Mesenteric fat pad (tissue), 1 donor: ENCODE data around the gene TPRG1. TPM values are rescaled to one million over a fixed set of nuclear protein-coding genes. Genes with fewer than 3 reads are reported as not detected.
"Not testable (repeated sequence)": the region's sequence is repeated elsewhere in the genome, so short reads cannot be mapped to it uniquely, and the experiment has no call there.

ENCODE experiments used
- DNase-seq: peaks from one replicate; pipeline ENCODE4 v3.0.0-alpha.2; 2020; ENCODE audit warnings: low spot score
- total RNA-seq: library from RNA; stranded (reverse); fragmentation: NEBNext Ultra II Directional; extraction: Animal tissue kit (Norgen Biotek cat#: 25700); gene quantifications from one replicate; pipeline ENCODE4 v1.2.1, GENCODE V29; 2021
- donor health status: DM: yes; HTN: yes; CAD: no.

The TPRG1 gene
- total RNA-seq, 1 donor from 2014 or later: 13.6 TPM

- no peak for DNase-seq
These were observed 136.8 kb downstream of the TPRG1 start for GRCh38 chr3:189308608-189309007.

DNA sequence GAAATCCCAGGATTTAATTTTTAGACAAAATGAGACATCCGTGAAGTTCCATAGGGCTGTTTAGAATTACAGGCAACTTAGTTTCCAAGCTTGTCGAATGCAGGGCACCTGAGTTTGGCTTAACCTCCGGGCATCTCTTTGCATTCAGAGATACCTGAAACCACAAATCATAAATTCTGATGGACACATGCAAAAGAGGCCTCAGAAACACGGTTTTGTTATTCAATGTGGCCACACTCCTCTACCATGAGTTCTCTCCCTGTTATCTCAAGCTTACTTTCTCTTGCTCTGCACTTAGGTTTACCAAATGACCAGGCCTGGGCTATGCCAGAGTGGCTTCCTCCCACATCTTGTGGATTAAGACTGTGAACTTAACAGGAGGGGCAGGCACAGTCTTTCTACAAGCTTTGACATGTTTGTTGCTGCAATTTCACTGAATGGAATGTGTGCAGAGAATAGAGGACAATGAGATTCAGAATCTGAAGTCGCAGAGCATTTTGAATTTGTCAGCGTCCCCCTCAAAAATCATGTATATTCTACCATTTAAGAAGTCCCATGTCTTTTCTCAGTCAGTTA lies 137.7 kb downstream of the TPRG1 start:
- DNase-seq: no peak

DNA sequence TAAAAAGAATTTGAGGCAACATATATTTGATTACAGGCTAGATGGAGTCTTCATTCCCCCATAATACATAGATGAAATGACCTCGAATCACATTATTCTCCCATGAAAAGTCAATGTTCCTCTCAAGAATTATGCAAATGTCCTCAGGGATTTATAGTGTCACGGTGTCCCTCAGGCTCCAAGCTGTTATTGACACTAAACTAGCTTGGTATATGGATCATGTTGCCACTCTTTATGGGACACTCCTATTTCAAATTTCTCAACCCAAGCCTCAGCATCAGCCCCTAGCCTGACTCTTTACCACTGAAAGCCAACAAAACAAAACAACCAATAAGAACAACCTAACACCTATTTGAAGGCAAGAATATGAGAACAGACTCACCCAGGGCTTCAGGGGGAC lies 139.8 kb downstream of the TPRG1 start:
- no peak for DNase-seq

GRCh38 chr3:189312866-189313265 lies 141.1 kb downstream of the TPRG1 start:
- DNase-seq: no peak

DNA sequence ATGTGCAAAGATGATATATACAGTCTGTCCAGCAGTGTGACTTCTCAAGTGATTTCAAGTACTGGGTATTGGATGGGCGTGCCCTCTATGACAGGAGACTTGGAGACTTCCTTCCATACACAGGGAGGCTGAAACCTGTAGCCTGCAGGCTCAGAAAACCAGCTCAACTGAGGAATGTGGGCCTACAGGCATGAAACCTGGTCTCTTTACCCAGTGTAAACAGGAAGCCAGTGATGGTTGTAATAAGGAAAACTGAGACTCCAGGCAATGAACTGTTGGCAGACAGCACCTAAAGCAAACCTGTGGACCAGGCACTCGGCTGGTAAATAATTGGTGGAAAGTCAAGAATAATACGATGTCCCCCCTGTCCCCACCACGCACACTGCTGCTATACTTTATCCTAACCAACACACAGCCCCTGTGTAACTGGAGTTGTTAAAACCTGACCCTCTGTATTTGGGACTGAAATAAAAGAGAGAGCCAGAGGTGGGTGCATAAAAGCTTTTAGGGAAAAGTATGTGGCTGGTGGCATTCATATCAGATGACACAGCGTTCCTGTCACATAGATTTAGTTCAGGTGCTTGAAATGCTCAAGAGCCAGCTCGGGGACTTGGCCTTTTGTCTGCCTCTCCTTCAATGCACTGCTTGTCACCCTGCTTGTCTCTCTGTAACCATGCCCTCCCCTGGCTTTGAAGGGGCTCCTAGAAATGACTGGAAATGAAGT lies 144.7 kb downstream of the TPRG1 start:
- no peak for DNase-seq

DNA sequence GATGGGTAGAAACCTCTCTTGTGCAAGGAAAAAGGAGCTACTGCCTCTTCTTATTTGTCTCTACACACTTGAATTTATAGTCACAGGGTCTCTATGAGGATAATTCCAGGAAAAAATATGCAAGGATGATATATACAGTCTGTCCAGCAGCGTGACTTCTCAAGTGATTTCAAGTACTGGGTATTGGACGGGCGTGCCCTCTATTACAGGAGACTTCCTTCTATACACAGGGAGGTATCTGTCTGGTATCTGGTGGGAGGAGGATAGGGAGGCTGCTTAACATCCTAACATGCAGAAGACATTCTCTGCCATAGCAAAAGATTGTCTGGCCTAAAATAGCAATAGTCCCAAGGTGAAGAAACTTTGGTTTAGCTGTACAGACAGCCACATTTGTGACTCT lies 146.1 kb downstream of the TPRG1 start:
- no peak for DNase-seq

- no peak for DNase-seq
These were observed 148.7 kb downstream of the TPRG1 start for GRCh38 chr3:189320511-189320910.

GRCh38 chr3:189322339-189322738 lies 150.6 kb downstream of the TPRG1 start:
- DNase-seq: no peak

GRCh38 chr3:189324538-189325138 lies 152.9 kb downstream of the TPRG1 start:
- no peak for DNase-seq

- no peak for DNase-seq
These were observed 153.7 kb downstream of the TPRG1 start for GRCh38 chr3:189325454-189325853.

DNA sequence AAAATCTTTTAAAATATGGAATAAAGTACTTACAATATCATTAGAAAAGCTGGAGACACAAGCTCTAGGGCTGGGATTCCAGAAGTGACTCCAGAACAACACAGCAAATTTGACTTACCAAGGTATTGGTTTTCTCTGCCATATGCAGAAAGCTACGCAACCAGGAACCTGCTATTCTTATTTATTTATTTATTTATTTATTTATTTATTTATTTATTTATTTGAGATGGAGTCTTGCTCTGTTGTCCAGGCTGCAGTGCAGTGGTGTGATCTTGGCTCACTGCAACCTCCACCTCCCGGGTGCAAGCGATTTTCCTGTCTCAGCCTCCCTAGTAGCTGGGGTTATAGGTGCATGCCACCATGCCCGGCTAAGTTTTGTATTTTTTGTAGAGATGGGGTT lies 157.9 kb downstream of the TPRG1 start:
- not testable (repeated sequence) for DNase-seq

DNA sequence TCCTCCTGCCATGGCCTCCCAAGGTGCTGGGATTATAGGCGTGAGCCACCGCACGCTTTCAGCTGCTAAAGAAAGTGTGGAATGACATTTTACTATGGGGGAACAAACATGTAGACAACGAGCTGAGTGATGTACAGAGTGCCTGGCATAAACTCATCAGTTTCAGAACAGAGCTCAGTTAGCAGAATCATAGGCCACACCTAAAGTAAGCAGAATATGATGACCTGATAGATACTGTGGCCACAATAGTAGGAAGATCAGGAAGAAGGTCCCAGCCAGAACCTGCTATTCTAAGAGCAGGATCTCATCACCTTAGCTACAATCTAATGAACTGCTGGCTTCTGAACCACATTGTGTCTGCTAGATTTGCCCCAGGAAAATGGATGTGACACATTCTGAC lies 158.3 kb downstream of the TPRG1 start:
- no peak for DNase-seq

GRCh38 chr3:189331002-189331418 lies 159.2 kb downstream of the TPRG1 start:
- DNase-seq: no peak

GRCh38 chr3:189334064-189334920 lies 162.5 kb downstream of the TPRG1 start:
- no peak for DNase-seq

DNA sequence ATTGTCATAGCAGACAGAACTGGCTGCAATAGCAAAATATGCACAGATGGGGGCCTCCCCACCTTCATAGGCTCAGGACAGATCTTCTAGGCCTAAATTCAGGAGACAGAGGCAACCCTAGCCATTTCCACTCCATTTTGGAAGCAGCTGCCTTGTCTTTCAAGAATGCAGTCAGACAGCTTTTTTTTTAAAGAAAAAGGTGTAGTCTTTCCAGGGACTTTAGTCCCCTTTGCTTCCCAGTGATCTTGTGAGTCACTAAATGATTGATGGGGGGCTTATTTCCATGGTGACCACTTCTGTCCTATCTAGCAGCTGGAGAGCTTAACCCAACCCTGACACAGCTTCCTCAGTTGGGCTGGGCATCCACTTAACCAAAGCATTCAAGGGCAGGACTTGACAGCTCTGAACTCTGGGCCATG lies 165.9 kb downstream of the TPRG1 start:
- DNase-seq: no peak

DNA sequence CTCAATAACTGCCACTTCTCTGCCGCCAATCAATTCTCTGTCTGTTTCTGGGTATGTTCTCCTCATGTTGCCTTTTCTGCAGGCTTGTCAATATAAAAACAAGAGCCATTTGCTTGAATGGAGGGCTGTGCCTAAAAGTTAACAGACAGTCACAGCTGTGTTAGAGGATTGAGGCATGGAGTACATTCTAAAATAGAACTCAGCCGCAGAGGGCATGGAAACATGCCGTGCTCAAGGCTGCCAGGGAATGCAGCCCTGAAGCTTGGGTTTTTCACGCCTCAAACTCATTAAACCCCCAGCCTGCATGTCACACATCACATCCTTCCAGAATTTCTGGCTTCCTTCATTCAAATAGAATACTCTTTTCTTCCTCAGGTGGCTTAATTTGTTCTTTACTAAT lies 166.6 kb downstream of the TPRG1 start:
- DNase-seq: no peak

GRCh38 chr3:189339996-189340395 lies 168.2 kb downstream of the TPRG1 start:
- DNase-seq: no peak

DNA sequence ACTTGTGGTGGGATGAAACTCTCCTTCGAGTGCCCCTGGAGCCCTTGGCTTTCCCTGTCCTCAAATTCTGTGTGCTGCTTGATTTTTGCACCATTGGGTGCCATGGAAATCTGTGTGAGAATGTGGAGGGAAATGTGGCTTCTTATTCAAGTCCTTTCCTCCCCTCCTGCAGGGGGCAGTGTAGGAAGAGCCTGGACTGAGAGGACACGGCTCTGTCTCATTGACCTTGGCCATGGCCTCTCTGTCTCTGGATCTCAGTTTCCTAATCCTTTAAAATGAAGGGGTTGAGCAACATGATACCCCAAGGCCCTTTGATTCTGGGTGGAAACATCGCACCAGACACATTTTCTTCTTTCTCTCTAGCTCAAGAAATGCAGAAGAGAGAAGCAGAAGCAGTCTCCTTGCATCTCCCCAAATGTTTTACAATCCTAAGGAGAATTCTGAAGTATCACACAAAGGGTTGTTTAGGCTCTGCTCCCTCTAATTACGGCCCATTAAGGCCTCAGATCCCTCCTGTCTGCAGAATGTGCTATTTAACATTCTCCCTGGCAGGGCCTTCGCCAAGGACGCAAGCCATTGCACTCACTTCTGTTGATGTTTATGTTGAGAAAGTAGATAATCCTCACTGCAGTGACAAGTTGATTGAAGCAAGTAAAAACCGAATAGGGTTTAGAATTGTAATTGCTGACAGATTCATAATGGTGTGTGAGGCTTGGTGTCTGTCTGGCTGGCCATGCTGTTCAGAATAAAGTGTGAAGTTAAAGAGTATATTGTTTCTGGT lies 169.1 kb downstream of the TPRG1 start:
- no peak for DNase-seq

- DNase-seq: no peak
These were observed 171.0 kb downstream of the TPRG1 start for GRCh38 chr3:189342811-189343210.

GRCh38 chr3:189344996-189345395 lies 173.2 kb downstream of the TPRG1 start:
- no peak for DNase-seq

GRCh38 chr3:189349772-189350171 lies 178.0 kb downstream of the TPRG1 start:
- DNase-seq: no peak
